GM12801 (cell line): Measurements from ENCODE around the gene PTPRG.

ENCODE experiments used
- TF ChIP-seq, protein P1 (sequence below): IDR thresholded peaks from one replicate; pipeline ENCODE4 v1.5.1; 2011; ENCODE audit warnings: control low read depth; ENCODE audit not compliant: insufficient read length; ENCODE audit errors: extremely low read depth

PTPRG gene

GRCh38 chr3:61926923-61927322, 365.6 kb downstream of the PTPRG start:
- TF ChIP-seq, protein P1, sequence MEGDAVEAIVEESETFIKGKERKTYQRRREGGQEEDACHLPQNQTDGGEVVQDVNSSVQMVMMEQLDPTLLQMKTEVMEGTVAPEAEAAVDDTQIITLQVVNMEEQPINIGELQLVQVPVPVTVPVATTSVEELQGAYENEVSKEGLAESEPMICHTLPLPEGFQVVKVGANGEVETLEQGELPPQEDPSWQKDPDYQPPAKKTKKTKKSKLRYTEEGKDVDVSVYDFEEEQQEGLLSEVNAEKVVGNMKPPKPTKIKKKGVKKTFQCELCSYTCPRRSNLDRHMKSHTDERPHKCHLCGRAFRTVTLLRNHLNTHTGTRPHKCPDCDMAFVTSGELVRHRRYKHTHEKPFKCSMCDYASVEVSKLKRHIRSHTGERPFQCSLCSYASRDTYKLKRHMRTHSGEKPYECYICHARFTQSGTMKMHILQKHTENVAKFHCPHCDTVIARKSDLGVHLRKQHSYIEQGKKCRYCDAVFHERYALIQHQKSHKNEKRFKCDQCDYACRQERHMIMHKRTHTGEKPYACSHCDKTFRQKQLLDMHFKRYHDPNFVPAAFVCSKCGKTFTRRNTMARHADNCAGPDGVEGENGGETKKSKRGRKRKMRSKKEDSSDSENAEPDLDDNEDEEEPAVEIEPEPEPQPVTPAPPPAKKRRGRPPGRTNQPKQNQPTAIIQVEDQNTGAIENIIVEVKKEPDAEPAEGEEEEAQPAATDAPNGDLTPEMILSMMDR, result no peak

- TF ChIP-seq, protein P1, result no peak
Measured at GRCh38 chr3:61927332-61927731, 366.0 kb downstream of the PTPRG start.

DNA sequence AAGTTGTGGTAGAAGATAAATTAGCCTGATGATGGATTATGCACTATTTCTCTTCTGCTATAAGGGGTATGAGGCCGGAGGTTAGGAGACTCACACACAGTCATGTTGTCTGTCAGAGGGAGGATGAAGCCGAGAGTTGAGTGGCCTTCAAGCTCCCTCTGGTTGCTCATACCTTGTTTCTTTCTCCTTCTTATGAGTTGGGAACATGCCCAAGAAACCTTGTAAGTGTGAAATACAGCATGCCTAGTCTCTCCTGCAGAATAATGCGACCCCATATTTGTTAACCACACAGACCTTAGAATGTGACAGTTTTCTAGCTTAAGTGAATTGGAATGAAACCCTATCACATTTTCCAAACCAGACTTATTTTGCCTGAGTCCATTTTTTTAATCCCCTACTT, 366.7 kb downstream of the PTPRG start:
- TF ChIP-seq, protein P1, result no peak

- TF ChIP-seq, protein P1, result no peak
Measured at GRCh38 chr3:61928776-61929314, 367.5 kb downstream of the PTPRG start.

GRCh38 chr3:61929617-61930016, 368.2 kb downstream of the PTPRG start:
- TF ChIP-seq, protein P1, result no peak

DNA sequence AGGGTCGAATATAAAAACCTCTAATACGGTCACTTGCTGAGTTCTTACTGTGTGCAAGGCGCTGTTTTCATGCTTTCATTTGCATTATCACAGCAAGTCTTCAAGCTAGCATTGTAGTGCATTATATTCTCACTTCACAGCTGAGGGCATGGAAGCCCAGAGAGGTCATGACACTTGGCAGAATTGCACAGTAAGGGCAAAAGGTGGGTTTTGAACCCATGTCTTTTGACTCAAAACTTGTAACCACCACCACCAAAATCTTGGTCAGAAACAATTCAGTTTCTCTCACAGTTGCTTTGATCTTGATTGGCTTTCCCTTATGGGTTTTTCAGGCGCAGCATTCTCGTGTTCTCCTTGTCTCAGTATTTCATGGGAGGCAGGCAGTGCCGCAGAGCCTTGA, 371.1 kb downstream of the PTPRG start:
- TF ChIP-seq, protein P1, result no peak

DNA sequence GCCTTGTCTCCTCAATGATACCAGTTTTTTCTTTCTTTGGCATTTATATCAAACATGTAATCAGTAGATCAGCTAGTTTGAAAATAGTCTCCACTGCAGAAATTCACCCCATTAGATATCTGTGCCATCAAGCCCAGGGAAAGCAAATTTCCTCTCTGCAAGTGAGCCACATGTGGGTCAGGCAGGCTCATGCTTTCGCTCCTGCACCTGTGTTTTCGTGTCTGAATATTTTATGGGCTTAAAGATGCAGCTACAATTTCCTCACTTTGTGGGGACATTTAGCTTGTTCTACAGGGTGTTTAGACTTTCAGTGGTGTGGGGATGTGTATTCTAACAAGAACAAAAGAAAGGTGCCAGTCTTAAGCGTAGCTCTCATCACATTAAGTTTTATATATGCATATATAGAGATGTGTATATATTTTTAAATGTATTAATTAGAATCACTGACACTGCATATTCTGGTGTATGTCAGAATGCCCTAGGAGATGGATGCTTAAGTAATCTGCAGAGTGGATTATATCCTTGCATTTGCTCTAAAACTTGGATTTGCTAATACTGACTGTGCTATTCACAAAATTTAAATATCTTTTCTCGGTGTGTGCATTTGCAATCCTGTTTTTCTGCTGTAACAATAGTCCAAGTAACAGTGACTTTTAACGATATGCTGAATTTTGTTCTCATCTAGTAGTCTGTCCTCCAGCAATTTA, 372.6 kb downstream of the PTPRG start:
- TF ChIP-seq, protein P1, result no peak
